GM12874 (cell line): Measurements from ENCODE around the gene ZNF804B.

ENCODE experiments used
- CTCF ChIP-seq: IDR thresholded peaks from 2 replicates; pipeline ENCODE4 v1.5.1; 2011; ENCODE audit warnings: low read depth, mild to moderate bottlenecking, control low read depth, low read length, moderate library complexity; ENCODE audit not compliant: insufficient read depth

Gene ZNF804B

DNA sequence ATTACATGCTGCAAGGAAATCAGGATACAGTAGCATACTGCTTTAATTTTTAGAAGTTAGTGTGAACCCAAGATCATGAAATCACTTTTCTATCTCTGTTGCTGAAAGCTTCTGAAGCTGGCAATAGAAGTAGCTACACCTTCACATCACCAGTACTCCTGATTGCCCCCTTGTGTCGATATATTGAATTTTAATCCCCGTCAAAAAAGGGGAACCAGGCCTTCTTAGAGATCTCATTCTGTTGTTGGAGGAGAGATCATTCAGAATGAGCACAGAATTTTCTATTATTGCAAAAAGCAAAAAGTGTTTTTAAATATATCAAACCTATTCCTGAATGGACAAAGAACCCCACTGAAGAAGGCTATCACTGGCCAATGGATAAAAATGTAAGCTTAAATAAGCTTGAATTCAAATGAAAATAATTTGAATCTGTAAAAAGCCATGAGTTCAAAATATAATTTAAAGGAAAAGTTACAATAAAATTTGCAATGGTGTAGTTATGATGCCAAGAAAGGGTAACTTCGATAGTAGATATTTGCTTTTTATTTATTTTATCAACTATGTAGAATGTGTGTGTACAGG, 75.7 kb downstream of the ZNF804B start:
- TF ChIP-seq CTCF, result peak; percentile 31; the same call in 1 of the 2 replicates

GRCh38 chr7:88842201-88842600, 82.7 kb downstream of the ZNF804B start:
- no peak for TF ChIP-seq CTCF

GRCh38 chr7:88845091-88845490, 85.6 kb downstream of the ZNF804B start:
- no peak for TF ChIP-seq CTCF

DNA sequence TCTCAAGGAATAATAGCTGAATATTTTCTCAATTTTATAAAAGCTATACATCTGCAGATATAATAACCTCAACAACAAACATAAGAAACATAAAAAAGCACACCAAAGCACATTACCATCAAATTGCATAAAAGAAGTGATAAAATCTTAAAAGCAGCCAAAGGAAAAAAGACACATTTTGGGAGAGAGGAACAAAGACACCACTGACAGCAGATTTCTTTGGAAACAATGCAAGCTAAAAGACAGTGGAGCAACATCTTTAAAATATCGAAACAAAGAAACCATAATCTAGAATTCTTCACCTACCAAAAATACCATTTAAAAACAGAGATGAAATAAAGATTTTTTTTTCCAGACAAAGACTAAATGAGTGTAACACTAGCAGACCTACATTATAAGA, 91.7 kb downstream of the ZNF804B start:
- no peak for TF ChIP-seq CTCF

GRCh38 chr7:88859288-88859687, 99.8 kb downstream of the ZNF804B start:
- TF ChIP-seq CTCF, result no peak

DNA sequence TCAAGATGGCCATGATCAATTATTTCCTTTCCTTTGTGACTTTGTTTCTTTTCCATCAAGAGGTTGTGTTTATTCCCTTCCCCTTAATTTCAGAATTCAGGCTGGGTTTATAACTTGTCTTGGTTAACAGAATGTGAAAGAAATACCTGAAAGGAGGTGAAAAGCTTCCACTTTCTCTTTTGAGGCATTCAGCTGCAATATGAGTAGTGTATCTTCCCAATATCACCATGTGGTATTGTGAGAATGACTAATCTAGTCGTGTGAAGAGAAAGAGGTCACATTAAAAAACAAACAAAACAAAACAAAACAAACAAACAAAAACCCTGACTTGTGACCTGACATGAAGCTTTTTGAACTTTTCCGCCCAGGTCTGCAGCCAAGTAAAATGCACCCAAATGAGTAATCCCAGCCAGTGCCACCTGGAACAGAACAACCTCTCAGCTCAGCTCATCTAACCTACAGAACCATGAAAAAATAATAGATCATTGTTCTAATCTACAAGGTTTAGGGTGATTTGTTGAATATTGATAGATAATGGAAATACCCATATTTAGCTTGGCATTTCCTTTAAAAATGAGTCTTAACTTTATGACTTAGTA, 106.9 kb downstream of the ZNF804B start:
- no peak for TF ChIP-seq CTCF

GRCh38 chr7:88867158-88867557, 107.7 kb downstream of the ZNF804B start:
- TF ChIP-seq CTCF, result no peak

- no peak for TF ChIP-seq CTCF
Measured at GRCh38 chr7:88868456-88868855, 109.0 kb downstream of the ZNF804B start.
